Right lobe of liver (tissue), 4 donors: ENCODE results near the gene USP28.

ENCODE experiments used
- CTCF ChIP-seq, 4 donors: fragments of 200-600 bp in 3 of 4; fragments of 450-650 bp in 1 of 4; IDR thresholded peaks; one replicate each; pipeline versions ENCODE4 v1.5.1 to v1.8.0; 2016 to 2022; ENCODE audit warnings: antibody characterized with exemption in 4 of 4, mild to moderate bottlenecking in 2 of 4
- POLR2A ChIP-seq: fragments of 450-650 bp; IDR thresholded peaks from one replicate; pipeline ENCODE4 v1.6.1; 2017; ENCODE audit warnings: antibody characterized with exemption, mild to moderate bottlenecking
- donor health status: DM: no; HTN: no; CAD: no.
- donor health status: DM: no; HTN: no; CAD: no.
- donor health status: DM: no; HTN: yes; CAD: no.

GRCh38 chr11:113847111-113847510, 28.3 kb downstream of the USP28 start:
- TF ChIP-seq POLR2A, result no peak
- TF ChIP-seq CTCF (IDR thresholded peaks at IDR 0.05), result no peak
